ENCODE measurements around the gene PRIMPOL.

The PRIMPOL gene

GRCh38 chr4:184668511-184669114 is 19.1 kb downstream of the PRIMPOL start:
- no peak for DNase-seq

- no peak for DNase-seq
Observed at GRCh38 chr4:184669251-184669650, 19.7 kb downstream of the PRIMPOL start.

GRCh38 chr4:184671101-184671500 is 21.6 kb downstream of the PRIMPOL start:
- DNase-seq, result no peak

- DNase-seq, result no peak
Observed at GRCh38 chr4:184672741-184673140, 23.2 kb downstream of the PRIMPOL start.

- no peak for DNase-seq
Observed at GRCh38 chr4:184674011-184674410, 24.5 kb downstream of the PRIMPOL start.

GRCh38 chr4:184675018-184675417 is 25.5 kb downstream of the PRIMPOL start:
- no peak for DNase-seq

- DNase-seq, result no peak
Observed at GRCh38 chr4:184675821-184676492, 26.4 kb downstream of the PRIMPOL start.

GRCh38 chr4:184680698-184681097 is 31.2 kb downstream of the PRIMPOL start:
- no peak for DNase-seq

- no peak for DNase-seq
Observed at GRCh38 chr4:184681916-184682315, 32.4 kb downstream of the PRIMPOL start.

GRCh38 chr4:184684491-184685189 is 35.1 kb downstream of the PRIMPOL start:
- no peak for DNase-seq

- no peak for DNase-seq
Observed at GRCh38 chr4:184688005-184688404, 38.5 kb downstream of the PRIMPOL start.

- DNase-seq, result no peak
Observed at GRCh38 chr4:184688447-184688846, 38.9 kb downstream of the PRIMPOL start.

- DNase-seq, result no peak
Observed at GRCh38 chr4:184689681-184690080, 40.1 kb downstream of the PRIMPOL start.

GRCh38 chr4:184693056-184693455 is 43.5 kb downstream of the PRIMPOL start:
- DNase-seq, result no peak

GRCh38 chr4:184694412-184694956 is 44.9 kb downstream of the PRIMPOL start:
- DNase-seq, result no peak

- DNase-seq, result no peak
Observed at GRCh38 chr4:184695178-184695896, 45.8 kb downstream of the PRIMPOL start.

- no peak for DNase-seq
Observed at GRCh38 chr4:184697956-184698355, 48.4 kb downstream of the PRIMPOL start.

GRCh38 chr4:184699941-184700340 is 50.4 kb downstream of the PRIMPOL start:
- no peak for DNase-seq

GRCh38 chr4:184702114-184702513 is 52.6 kb downstream of the PRIMPOL start:
- DNase-seq, result no peak

- no peak for DNase-seq
Observed at GRCh38 chr4:184705692-184706091, 56.2 kb downstream of the PRIMPOL start.

- no peak for DNase-seq
Observed at GRCh38 chr4:184706453-184706852, 56.9 kb downstream of the PRIMPOL start.

- no peak for DNase-seq
Observed at GRCh38 chr4:184712322-184712721, 62.8 kb downstream of the PRIMPOL start.

GRCh38 chr4:184713887-184714286 is 64.3 kb downstream of the PRIMPOL start:
- DNase-seq, result no peak

All from NCI-H1694 (cell line).